NCI-H1048 (cell line): Measurements from ENCODE around the gene PRR9.
"Not testable (repeated sequence)": the region's sequence is repeated elsewhere in the genome, so short reads cannot be mapped to it uniquely, and the experiment has no call there.

Experiments
- DNase-seq: peaks from one replicate; lab custom pipeline; 2025; lab: John Stamatoyannopoulos, UW

Gene PRR9

DNA sequence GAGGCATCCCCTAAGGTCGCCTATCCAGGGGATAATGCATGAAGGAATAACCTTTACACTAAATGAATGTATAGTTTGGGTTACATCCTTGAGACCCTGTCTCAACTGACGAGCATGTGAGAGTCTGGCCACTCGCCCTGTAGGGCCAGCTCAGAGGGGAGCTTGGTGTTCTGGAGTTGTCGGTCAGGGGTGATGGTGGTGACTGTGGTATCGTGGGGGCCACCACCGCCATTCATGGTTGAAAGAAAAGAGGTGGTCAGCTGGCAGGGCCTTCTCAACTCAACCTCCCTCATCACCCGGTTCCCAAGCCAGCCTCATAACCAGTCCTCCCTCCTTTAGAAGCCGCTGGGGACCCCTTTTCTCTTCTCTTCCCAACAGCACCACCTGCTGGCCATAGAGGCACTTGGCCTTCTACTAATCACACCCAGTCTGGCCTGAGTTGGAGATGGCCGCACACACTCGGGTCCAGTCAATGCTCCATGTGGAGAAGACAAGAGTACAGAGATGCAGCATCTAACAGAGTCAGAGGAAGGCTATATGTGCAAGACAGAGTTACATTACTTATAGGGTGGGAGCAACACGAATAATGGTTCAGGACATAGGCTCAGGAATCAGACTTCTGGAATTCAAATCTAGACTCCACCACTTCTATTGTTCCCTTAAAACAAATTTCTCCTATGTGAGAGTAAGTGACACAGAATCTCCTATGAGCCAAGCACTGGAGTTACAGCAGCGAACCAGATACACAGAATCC lies 11.9 kb downstream of the PRR9 start:
- not testable (repeated sequence) for DNase-seq

GRCh38 chr1:153231363-153231762 lies 14.0 kb downstream of the PRR9 start:
- DNase-seq = no peak

DNA sequence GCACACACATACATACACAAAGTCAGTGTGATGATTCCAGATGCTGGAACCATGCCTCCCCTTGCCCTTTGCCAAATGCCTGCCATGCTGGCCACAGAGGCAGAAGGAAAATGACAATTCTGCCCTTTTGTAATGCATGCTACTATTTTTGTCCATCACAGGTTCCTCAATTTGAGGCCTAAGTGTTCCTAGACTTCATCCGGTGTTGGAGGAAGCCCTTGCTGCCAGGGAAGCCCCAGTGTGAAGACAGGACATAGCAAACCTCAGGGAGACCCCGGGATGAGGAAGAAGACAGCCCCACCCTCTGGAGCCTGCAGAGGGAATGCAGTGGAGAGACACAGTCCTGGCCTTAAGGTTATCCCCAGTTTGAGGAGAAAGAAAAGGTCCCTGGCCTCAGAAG lies 14.4 kb downstream of the PRR9 start:
- no peak for DNase-seq

- DNase-seq = no peak
These were observed 15.2 kb downstream of the PRR9 start for GRCh38 chr1:153232553-153232952.

- DNase-seq = no peak
These were observed 16.1 kb downstream of the PRR9 start for GRCh38 chr1:153233448-153233847.

GRCh38 chr1:153238527-153238926 lies 21.1 kb downstream of the PRR9 start:
- no peak for DNase-seq

DNA sequence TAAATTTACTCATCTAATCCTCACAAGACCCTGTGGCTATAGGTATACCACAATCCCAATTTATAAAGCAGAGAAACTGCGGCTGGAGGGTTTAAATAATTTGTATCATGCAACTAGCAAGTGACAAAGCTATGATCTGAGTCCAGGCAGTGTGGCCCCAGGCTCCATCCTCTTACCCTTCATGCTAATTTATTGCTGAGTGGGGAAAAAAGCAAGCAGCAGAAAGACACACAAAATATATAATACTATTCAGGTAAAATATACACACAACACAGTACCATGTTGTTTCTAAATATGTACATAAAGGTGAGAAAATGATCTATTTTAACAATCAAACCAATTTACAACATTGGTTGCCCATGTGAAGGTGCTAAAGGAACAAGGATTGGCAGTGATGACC lies 24.8 kb downstream of the PRR9 start:
- DNase-seq = no peak

DNA sequence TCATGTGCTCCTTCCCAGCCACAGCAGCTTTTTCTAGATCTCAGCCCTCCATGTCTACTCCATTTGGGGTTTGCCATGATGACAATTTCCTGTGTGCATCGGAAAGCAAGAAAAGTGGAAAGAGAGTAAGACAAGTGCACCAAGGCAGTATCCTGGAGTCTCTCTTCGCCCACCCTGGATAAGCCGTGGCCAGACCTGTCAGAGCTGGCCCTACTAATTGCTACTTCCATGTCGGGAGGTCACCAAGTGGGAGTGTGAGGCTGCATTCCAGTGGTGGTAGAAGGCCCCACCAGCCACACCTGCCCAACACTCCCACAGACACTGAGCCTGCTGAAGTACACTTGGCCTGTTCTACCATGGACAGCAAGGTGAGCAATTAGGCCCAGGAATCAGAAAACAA lies 28.1 kb downstream of the PRR9 start:
- no peak for DNase-seq

- DNase-seq = no peak
These were observed 28.6 kb downstream of the PRR9 start for GRCh38 chr1:153246018-153246417.

DNA sequence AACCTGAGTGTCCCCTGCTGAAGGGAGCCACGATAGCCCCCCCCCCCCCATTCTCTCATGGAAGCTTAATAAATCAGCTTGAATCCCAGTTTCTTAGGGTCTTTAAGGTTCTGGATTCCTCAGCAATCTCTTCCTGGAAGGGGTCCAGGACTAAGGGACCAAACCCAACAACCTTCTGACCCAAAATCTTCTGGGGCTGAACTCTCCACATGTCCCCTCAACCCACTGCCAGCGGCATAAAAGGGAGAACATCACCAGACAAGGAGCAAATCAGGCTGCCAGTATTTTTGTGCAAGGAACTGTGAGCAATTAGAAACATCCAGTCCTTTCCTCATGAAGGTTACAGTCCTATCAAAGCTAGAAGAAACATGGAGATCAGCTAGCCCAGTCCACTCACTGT lies 29.4 kb downstream of the PRR9 start:
- no peak for DNase-seq

DNA sequence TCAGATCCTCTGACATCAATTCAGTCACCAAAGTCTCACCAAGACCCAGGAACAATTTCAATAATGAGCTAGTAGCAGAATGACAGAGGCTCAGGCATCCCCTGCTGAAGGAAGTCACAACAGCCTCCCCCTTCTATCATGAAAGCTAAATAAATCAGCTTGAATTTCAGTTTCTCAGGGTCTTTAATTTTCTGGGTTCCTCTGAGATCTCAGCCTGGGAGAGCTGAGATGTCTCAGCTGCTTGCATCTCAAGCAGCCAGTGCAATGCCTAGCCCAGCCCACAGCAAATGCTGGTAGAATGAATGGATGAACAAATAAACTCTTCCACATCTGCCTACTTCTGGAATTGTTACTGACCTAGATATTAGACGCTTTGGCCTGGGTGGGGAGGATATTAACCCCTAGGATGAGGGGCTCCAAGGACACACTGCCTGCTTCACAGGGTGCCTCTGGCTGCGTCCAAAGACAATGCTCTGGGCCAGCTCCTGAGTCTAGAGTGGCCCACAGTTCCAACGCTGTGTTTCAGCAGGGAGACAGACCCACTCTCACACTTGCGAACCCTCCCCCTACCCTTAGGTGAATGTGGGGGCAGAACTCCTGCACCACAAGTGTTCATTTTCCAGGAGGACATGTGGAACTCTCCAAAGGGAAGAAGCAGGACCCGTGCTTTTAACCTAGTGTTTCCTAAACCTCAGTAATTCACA lies 30.9 kb downstream of the PRR9 start:
- no peak for DNase-seq

- DNase-seq = no peak
These were observed 32.8 kb downstream of the PRR9 start for GRCh38 chr1:153250166-153250565.

DNA sequence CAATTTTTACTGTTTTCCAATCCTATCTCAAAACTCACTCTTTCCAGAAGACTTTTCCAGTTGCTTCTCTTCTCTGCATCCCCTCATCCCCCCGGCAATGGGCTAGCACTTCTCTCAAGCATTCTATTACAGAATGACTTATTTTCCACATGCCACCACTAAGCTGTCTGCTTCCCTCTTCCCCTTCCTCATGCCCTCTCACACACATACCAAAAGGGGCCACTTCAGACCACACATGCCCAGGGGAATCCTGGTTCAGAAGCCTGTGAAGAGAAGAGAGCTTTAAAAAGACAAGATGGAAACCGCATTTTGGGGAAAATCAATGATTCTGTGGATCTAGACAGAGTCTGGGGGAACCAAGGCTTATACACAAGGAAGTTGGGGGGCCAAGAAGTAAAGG lies 33.7 kb downstream of the PRR9 start:
- DNase-seq = no peak

DNA sequence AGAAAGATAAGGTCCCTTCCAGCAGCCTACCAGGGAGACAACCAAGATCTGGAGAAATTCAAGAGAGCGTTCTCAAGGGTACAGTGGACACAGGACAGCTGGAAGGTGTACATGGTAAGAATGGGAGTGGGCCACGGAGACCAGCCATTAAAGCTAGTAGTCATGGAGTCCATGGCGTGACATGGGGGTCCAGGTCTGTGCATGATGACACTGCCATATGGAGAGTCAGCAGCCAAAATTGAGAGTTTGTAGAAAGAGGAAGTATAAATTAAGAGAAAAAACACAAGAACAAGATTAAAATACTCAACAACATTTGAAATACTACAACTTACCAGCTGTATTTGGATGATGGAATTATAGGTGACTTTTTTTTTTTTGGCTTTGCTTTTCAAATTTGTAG lies 34.2 kb downstream of the PRR9 start:
- no peak for DNase-seq

GRCh38 chr1:153251988-153252387 lies 34.6 kb downstream of the PRR9 start:
- DNase-seq = no peak

GRCh38 chr1:153253076-153253475 lies 35.7 kb downstream of the PRR9 start:
- DNase-seq = no peak

DNA sequence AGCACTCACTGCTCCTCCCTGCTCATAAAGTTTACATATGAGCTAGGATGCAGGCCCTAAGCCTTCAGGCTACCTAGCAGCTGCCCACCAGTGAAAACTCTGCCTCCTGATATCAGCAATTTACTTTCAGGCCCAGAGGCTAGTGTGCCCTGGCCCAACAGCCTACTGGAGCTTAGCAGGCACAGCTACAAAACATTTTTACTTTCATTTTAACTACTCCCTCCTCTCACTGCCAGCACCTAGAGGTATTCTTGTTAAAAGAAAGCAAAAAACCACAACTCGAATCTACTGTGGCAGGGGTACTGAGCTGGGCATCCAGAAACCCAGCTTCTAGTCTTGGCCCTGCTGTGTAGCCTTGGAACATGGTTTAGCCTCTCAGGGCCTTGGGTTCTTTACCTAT lies 36.3 kb downstream of the PRR9 start:
- no peak for DNase-seq

- no peak for DNase-seq
These were observed 42.0 kb downstream of the PRR9 start, which contains the start of gene LORICRIN for GRCh38 chr1:153259387-153259786. LORICRIN (plus strand) TSS chr1:153259687; CDS start chr1:153260950, 1,263 bp downstream.

GRCh38 chr1:153260585-153261280 lies 43.3 kb downstream of the PRR9 start:
- DNase-seq = no peak

GRCh38 chr1:153261281-153262069 lies 44.1 kb downstream of the PRR9 start:
- DNase-seq = no peak

DNA sequence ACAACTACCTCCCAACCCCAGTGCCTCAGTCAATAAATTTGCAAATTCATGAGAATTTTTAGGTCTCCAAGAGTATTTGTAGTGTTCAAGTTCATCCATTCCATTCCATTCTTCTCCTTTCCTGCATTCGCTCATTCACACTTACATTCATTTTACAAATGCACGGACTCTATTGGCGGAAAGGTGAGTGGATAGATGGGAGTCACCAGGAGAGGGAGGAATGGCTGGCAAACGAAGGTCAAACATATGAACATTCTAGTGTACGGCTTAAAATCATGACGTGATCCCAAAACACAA lies 44.6 kb downstream of the PRR9 start:
- DNase-seq = no peak

DNA sequence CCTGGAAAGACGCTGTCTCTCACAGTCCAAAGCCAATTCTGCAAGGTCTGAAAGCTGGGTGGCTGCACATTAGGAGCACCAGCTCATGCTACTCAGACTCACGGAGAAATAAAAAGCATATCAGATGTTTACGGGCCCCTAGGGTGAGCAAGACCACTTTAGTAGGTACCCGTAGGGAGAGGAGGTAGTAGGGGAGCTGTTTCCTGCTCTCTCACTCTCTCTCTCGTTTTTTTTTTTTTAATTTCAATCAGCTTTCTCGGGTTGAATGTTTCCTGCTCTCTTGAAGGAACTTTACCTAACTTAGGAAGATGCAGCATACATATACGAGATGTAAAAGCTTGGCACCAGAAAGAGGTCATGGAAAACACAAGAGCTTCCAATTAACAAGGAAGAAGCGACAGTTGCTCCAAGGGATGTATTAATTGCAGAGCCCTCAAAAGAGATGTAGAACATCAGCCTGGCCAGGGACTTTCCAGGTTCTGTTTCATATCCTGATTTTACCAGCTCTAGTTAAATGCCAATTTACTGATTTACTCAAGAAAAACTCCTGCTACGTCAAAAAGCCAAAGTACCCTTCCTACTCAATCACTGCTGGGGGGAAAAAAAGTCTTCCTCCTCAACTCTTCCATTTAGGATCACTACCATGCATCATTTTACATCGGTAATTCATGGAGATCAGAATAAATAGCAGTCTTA lies 45.2 kb downstream of the PRR9 start:
- DNase-seq = no peak
